ENCODE measurements around the gene USP32.
"Not testable (repeated sequence)": the region's sequence is repeated elsewhere in the genome, so short reads cannot be mapped to it uniquely, and the experiment has no call there.

The USP32 gene

GRCh38 chr17:60327134-60327900, 64.6 kb downstream of the USP32 start:
- DNase-seq, result no peak

GRCh38 chr17:60326702-60327101, 65.2 kb downstream of the USP32 start:
- no peak for DNase-seq

GRCh38 chr17:60325730-60326524, 66.0 kb downstream of the USP32 start:
- no peak for DNase-seq

GRCh38 chr17:60323754-60324153, 68.2 kb downstream of the USP32 start:
- DNase-seq, result no peak

GRCh38 chr17:60322056-60322387, 69.9 kb downstream of the USP32 start:
- no peak for DNase-seq

GRCh38 chr17:60321336-60322055, 70.4 kb downstream of the USP32 start:
- no peak for DNase-seq

GRCh38 chr17:60318830-60319229, 73.1 kb downstream of the USP32 start:
- DNase-seq, result no peak

GRCh38 chr17:60318326-60318725, 73.6 kb downstream of the USP32 start:
- no peak for DNase-seq

- DNase-seq, result no peak
Measured at GRCh38 chr17:60315650-60316049, 76.3 kb downstream of the USP32 start.

GRCh38 chr17:60314900-60315299, 77.0 kb downstream of the USP32 start:
- DNase-seq, result not testable (repeated sequence)

GRCh38 chr17:60314423-60314822, 77.5 kb downstream of the USP32 start:
- no peak for DNase-seq

- DNase-seq, result no peak
Measured at GRCh38 chr17:60311936-60312335, 80.0 kb downstream of the USP32 start.

- DNase-seq, result no peak
Measured at GRCh38 chr17:60311186-60311585, 80.7 kb downstream of the USP32 start.

GRCh38 chr17:60305141-60305540, 86.8 kb downstream of the USP32 start:
- no peak for DNase-seq

GRCh38 chr17:60304502-60304901, 87.4 kb downstream of the USP32 start:
- no peak for DNase-seq

GRCh38 chr17:60303406-60304099, 88.4 kb downstream of the USP32 start:
- no peak for DNase-seq

GRCh38 chr17:60301649-60302048, 90.3 kb downstream of the USP32 start:
- DNase-seq, result no peak

- DNase-seq, result no peak
Measured at GRCh38 chr17:60300949-60301348, 91.0 kb downstream of the USP32 start.

GRCh38 chr17:60300011-60300410, 91.9 kb downstream of the USP32 start:
- no peak for DNase-seq

GRCh38 chr17:60297760-60298401, 94.1 kb downstream of the USP32 start:
- DNase-seq, result no peak

- no peak for DNase-seq
Measured at GRCh38 chr17:60296177-60296576, 95.8 kb downstream of the USP32 start.

- DNase-seq, result no peak
Measured at GRCh38 chr17:60293580-60294335, 98.2 kb downstream of the USP32 start.
